ENCODE data around the gene SNX17. TPM values are rescaled to one million over a fixed set of nuclear protein-coding genes. Genes with fewer than 3 reads are reported as not detected.

The SNX17 gene
- total and polyA plus RNA-seq, 2 of the 4 experiments (the other 2 are of a cell fraction), result 102 to 130 TPM

- dilution Hi-C loops (cut with HindIII; ENCODE audit: low sequenced_read_pairs, unreplicated experiment) (no loop called here), intact Hi-C loops (cut with micrococcal nuclease) (no loop called here), in situ Hi-C loops (cut with MboI; ENCODE audit: low sequenced_read_pairs) (no loop called here)
- no peaks in the 10 kb centered on the region for H3K9me3 ChIP-seq (ENCODE audit: control insufficient read depth, insufficient read depth, low read length)
- no peak overlapping the region for H3K27ac ChIP-seq (ENCODE audit: insufficient read depth, low read length)
- no TSS peak for BruUV-seq (replicated peaks)
- H3K36me3 ChIP-seq (ENCODE audit: control insufficient read depth, insufficient read depth, low read length), result no peaks in the 10 kb centered on the region
- ATAC-seq (ENCODE audit: low read depth) (no peak), DNase-seq (no peak)
- H2BK120ac ChIP-seq (ENCODE audit: low read depth, low read length), result no peak overlapping the region
- ChIA-PET POLR2A (ENCODE audit: unreplicated experiment) (no interaction called here), CTCF (no interaction called here)
- H4K20me1 ChIP-seq (ENCODE audit: insufficient read depth, low read length), result no peaks in the 10 kb centered on the region
- H4K5ac ChIP-seq (ENCODE audit: low read depth, low read length), result no peak overlapping the region
- TF ChIP-seq POLR2A (IDR thresholded peaks at IDR 0.05; ENCODE audit: low read depth, low read length), result no peak
- no peak for TF ChIP-seq BHLHE40 (IDR thresholded peaks at IDR 0.05; ENCODE audit: low read depth, low read length)
- TF ChIP-seq NFE2L2 (IDR thresholded peaks at IDR 0.05; ENCODE audit: low read depth, low read length), result no peak
- no peak for TF ChIP-seq MAZ (IDR thresholded peaks at IDR 0.05; ENCODE audit: borderline replicate concordance, low read depth, low read length)
- TF ChIP-seq CHD1 (IDR thresholded peaks at IDR 0.05; ENCODE audit: low read depth, low read length), result no peak
- no peak for TF ChIP-seq RFX5 (IDR thresholded peaks at IDR 0.05; ENCODE audit: low read depth, low read length)
- no peak for TF ChIP-seq CEBPB (IDR thresholded peaks at IDR 0.05; ENCODE audit: low read depth, low read length)
- H2AFZ ChIP-seq (replicated peaks; ENCODE audit: low read length, poor library complexity), result no peak overlapping the region
- no peak overlapping the region for H3K14ac ChIP-seq (replicated peaks; ENCODE audit: low read depth, low read length)
- no peak overlapping the region for H3K4ac ChIP-seq (ENCODE audit: low read depth, low read length)
- H3K79me1 ChIP-seq (ENCODE audit: low read depth in 1 of 2, low read length in 2 of 2), result no peaks in the 10 kb centered on the region
- no peak overlapping the region for H4K91ac ChIP-seq (ENCODE audit: insufficient read depth, low read depth, low read length)
- no CpG with 5 or more reads among the region's 4 CpGs for WGBS, 2 experiments (ENCODE audit: extremely low coverage in 2 of 2, insufficient read length in 1 of 2)
- no peak overlapping the region for H2BK5ac ChIP-seq (ENCODE audit: low read depth, low read length, poor library complexity, severe bottlenecking)
- H3K4me3 ChIP-seq (ENCODE audit: insufficient read depth, low read depth, low read length), result no peak overlapping the region
- H2BK20ac ChIP-seq (ENCODE audit: low read depth, low read length), result no peak overlapping the region
- H3K4me1 ChIP-seq (ENCODE audit: control insufficient read depth, insufficient read depth, low read length), result no peaks in the 10 kb centered on the region
- no peak overlapping the region for H3K9ac ChIP-seq (ENCODE audit: low read depth, low read length)
- H3K4me2 ChIP-seq (ENCODE audit: low read depth, low read length), result no peak overlapping the region
- H3K9me1 ChIP-seq (ENCODE audit: insufficient read depth, low read length), result no peaks in the 10 kb centered on the region
- no peak overlapping the region for H4K8ac ChIP-seq (ENCODE audit: low read depth in 2 of 2, low read length in 2 of 2)
- H3K27me3 ChIP-seq (ENCODE audit: control insufficient read depth, insufficient read depth, low read length), result peaks cover 2% of the 10 kb centered on the region; the same call in 1 of the 2 replicates
- no peak overlapping the region for H2AK9ac ChIP-seq (replicated peaks; ENCODE audit: low read depth, low read length, poor library complexity)
- H3K56ac ChIP-seq (ENCODE audit: extremely low read depth, insufficient read depth, low read length), result no peak overlapping the region
- no peak overlapping the region for H2AK5ac ChIP-seq (ENCODE audit: low read depth, low read length)
- H3K18ac ChIP-seq (ENCODE audit: low read depth, low read length), result no peak overlapping the region
- no peak overlapping the region for H2BK15ac ChIP-seq (ENCODE audit: low read depth, low read length)
- H3K23ac ChIP-seq (ENCODE audit: low read depth, low read length), result no peak overlapping the region
These were observed 51.3 kb downstream of the SNX17 start for GRCh38 chr2:27421660-27422250.

Data from IMR-90 (cell line).